ENCODE measurements around the gene RAI1. TPM values are rescaled to one million over a fixed set of nuclear protein-coding genes. Genes with fewer than 3 reads are reported as not detected.

The RAI1 gene
- total and polyA plus RNA-seq, 10 of the 15 experiments (the other 5 are each of a cell fraction or from before 2014, with no cell fraction given): 0.66 to 37.7 (median 6.0) TPM

GRCh38 chr17:17783825-17784656, 102.8 kb downstream of the RAI1 start (continued):
- TF ChIP-seq, protein P1, sequence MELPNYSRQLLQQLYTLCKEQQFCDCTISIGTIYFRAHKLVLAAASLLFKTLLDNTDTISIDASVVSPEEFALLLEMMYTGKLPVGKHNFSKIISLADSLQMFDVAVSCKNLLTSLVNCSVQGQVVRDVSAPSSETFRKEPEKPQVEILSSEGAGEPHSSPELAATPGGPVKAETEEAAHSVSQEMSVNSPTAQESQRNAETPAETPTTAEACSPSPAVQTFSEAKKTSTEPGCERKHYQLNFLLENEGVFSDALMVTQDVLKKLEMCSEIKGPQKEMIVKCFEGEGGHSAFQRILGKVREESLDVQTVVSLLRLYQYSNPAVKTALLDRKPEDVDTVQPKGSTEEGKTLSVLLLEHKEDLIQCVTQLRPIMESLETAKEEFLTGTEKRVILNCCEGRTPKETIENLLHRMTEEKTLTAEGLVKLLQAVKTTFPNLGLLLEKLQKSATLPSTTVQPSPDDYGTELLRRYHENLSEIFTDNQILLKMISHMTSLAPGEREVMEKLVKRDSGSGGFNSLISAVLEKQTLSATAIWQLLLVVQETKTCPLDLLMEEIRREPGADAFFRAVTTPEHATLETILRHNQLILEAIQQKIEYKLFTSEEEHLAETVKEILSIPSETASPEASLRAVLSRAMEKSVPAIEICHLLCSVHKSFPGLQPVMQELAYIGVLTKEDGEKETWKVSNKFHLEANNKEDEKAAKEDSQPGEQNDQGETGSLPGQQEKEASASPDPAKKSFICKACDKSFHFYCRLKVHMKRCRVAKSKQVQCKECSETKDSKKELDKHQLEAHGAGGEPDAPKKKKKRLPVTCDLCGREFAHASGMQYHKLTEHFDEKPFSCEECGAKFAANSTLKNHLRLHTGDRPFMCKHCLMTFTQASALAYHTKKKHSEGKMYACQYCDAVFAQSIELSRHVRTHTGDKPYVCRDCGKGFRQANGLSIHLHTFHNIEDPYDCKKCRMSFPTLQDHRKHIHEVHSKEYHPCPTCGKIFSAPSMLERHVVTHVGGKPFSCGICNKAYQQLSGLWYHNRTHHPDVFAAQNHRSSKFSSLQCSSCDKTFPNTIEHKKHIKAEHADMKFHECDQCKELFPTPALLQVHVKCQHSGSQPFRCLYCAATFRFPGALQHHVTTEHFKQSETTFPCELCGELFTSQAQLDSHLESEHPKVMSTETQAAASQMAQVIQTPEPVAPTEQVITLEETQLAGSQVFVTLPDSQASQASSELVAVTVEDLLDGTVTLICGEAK (IDR thresholded peaks at IDR 0.05; ENCODE audit: borderline replicate concordance): no peak
- no peak for TF ChIP-seq ZNF24 (IDR thresholded peaks at IDR 0.05)
- TF ChIP-seq ZNF592 (IDR thresholded peaks at IDR 0.05): no peak
- TF ChIP-seq, protein P2, sequence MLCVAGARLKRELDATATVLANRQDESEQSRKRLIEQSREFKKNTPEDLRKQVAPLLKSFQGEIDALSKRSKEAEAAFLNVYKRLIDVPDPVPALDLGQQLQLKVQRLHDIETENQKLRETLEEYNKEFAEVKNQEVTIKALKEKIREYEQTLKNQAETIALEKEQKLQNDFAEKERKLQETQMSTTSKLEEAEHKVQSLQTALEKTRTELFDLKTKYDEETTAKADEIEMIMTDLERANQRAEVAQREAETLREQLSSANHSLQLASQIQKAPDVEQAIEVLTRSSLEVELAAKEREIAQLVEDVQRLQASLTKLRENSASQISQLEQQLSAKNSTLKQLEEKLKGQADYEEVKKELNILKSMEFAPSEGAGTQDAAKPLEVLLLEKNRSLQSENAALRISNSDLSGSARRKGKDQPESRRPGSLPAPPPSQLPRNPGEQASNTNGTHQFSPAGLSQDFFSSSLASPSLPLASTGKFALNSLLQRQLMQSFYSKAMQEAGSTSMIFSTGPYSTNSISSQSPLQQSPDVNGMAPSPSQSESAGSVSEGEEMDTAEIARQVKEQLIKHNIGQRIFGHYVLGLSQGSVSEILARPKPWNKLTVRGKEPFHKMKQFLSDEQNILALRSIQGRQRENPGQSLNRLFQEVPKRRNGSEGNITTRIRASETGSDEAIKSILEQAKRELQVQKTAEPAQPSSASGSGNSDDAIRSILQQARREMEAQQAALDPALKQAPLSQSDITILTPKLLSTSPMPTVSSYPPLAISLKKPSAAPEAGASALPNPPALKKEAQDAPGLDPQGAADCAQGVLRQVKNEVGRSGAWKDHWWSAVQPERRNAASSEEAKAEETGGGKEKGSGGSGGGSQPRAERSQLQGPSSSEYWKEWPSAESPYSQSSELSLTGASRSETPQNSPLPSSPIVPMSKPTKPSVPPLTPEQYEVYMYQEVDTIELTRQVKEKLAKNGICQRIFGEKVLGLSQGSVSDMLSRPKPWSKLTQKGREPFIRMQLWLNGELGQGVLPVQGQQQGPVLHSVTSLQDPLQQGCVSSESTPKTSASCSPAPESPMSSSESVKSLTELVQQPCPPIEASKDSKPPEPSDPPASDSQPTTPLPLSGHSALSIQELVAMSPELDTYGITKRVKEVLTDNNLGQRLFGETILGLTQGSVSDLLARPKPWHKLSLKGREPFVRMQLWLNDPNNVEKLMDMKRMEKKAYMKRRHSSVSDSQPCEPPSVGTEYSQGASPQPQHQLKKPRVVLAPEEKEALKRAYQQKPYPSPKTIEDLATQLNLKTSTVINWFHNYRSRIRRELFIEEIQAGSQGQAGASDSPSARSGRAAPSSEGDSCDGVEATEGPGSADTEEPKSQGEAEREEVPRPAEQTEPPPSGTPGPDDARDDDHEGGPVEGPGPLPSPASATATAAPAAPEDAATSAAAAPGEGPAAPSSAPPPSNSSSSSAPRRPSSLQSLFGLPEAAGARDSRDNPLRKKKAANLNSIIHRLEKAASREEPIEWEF (IDR thresholded peaks at IDR 0.05; ENCODE audit: insufficient replicate concordance, low read depth, low read length): no peak
- TF ChIP-seq JUNB (IDR thresholded peaks at IDR 0.05): no peak
- no peak for TF ChIP-seq YY1 (IDR thresholded peaks at IDR 0.05; ENCODE audit: low read depth, low read length)
- TF ChIP-seq MYB (IDR thresholded peaks at IDR 0.05; ENCODE audit: borderline replicate concordance, low read depth, low read length): no peak
- TF ChIP-seq IRF4 (IDR thresholded peaks at IDR 0.05; ENCODE audit: low read depth, low read length): no peak
- TF ChIP-seq, protein P3, sequence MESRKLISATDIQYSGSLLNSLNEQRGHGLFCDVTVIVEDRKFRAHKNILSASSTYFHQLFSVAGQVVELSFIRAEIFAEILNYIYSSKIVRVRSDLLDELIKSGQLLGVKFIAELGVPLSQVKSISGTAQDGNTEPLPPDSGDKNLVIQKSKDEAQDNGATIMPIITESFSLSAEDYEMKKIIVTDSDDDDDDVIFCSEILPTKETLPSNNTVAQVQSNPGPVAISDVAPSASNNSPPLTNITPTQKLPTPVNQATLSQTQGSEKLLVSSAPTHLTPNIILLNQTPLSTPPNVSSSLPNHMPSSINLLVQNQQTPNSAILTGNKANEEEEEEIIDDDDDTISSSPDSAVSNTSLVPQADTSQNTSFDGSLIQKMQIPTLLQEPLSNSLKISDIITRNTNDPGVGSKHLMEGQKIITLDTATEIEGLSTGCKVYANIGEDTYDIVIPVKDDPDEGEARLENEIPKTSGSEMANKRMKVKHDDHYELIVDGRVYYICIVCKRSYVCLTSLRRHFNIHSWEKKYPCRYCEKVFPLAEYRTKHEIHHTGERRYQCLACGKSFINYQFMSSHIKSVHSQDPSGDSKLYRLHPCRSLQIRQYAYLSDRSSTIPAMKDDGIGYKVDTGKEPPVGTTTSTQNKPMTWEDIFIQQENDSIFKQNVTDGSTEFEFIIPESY (IDR thresholded peaks at IDR 0.05): no peak
- no peak for TF ChIP-seq STAT1 (conservative IDR thresholded peaks at IDR 0.05)
